H1 (cell line): Measurements from ENCODE around the gene ZDHHC24. TPM values are rescaled to one million over a fixed set of nuclear protein-coding genes. Genes with fewer than 3 reads are reported as not detected.

ENCODE experiments used
- BACH1 ChIP-seq: IDR thresholded peaks from 2 replicates; pipeline ENCODE4 v1.6.1; 2012; ENCODE audit warnings: low read length, improper control_type of control experiment
- BCL11A ChIP-seq, 2 experiments: IDR thresholded peaks; one replicate each; pipeline ENCODE4 v1.6.1; 2011; ENCODE audit warnings: low read depth in 2 of 2, low read length in 2 of 2, mild to moderate bottlenecking in 2 of 2
- CBX8 ChIP-seq: fragments of 300-800, 300-1000 bp; sonication (generic); IDR thresholded peaks from 2 replicates; pipeline ENCODE4 v1.7.1; 2016; ENCODE audit warnings: low read depth, low read length, borderline replicate concordance
- CHD1 ChIP-seq: IDR thresholded peaks from 2 replicates; pipeline ENCODE4 v1.6.1; 2012; ENCODE audit warnings: low read depth, low read length, improper control_type of control experiment
- CTBP2 ChIP-seq: IDR thresholded peaks from 2 replicates; pipeline ENCODE4 v1.7.0; 2011; ENCODE audit warnings: borderline replicate concordance, mild to moderate bottlenecking, moderate library complexity, mixed read lengths, low read length; ENCODE audit not compliant: insufficient read depth, insufficient read length
- EP300 ChIP-seq, 2 experiments: IDR thresholded peaks; 1 replicate in 1 of 2; 2 replicates in 1 of 2; pipeline ENCODE4 v1.6.1; 2011 to 2012; ENCODE audit warnings: low read depth in 2 of 2, low read length in 2 of 2, mild to moderate bottlenecking in 2 of 2, borderline replicate concordance in 1 of 2, inconsistent platforms in 1 of 2, moderate library complexity in 1 of 2
- JUN ChIP-seq: IDR thresholded peaks from 2 replicates; pipeline ENCODE4 v1.6.1; 2011; ENCODE audit warnings: low read depth, mild to moderate bottlenecking, improper control_type of control experiment, low read length
- MAFK ChIP-seq: IDR thresholded peaks from 2 replicates; pipeline ENCODE4 v1.6.1; 2012; ENCODE audit warnings: low read depth, mild to moderate bottlenecking, improper control_type of control experiment, low read length
- PHF8 ChIP-seq: fragments of 200-600 bp; sonication (generic); conservative IDR thresholded peaks from 2 replicates; pipeline ENCODE4 v1.7.1; 2012; ENCODE audit warnings: low read depth, mild to moderate bottlenecking, inconsistent platforms, low read length, moderate library complexity
- POLR2A ChIP-seq, 2 experiments: IDR thresholded peaks; 1 replicate in 1 of 2; 2 replicates in 1 of 2; pipeline ENCODE4 v1.6.1; 2011; ENCODE audit warnings: low read depth in 2 of 2, low read length in 2 of 2, mild to moderate bottlenecking in 2 of 2; ENCODE audit errors: control extremely low read depth in 1 of 2
- POLR2AphosphoS5 ChIP-seq: IDR thresholded peaks from 2 replicates; pipeline ENCODE4 v1.6.1; 2011; ENCODE audit warnings: low read depth, low read length
- POU5F1 ChIP-seq: IDR thresholded peaks from 2 replicates; pipeline ENCODE4 v1.6.1; 2011; ENCODE audit warnings: low read depth, mild to moderate bottlenecking, low read length, moderate library complexity
- RAD21 ChIP-seq, 2 experiments: IDR thresholded peaks in 1 of 2; conservative IDR thresholded peaks in 1 of 2; 2 replicates each; pipeline ENCODE4 v1.6.1; 2011; ENCODE audit warnings: low read depth in 2 of 2, low read length in 2 of 2, improper control_type of control experiment in 1 of 2, inconsistent platforms in 1 of 2, mild to moderate bottlenecking in 1 of 2, moderate library complexity in 1 of 2
- SIRT6 ChIP-seq: IDR thresholded peaks from one replicate; pipeline ENCODE4 v1.7.1; 2012; ENCODE audit warnings: low read length, inconsistent platforms
- TAF1 ChIP-seq: IDR thresholded peaks from 2 replicates; pipeline ENCODE4 v1.6.1; 2011; ENCODE audit warnings: mild to moderate bottlenecking, low read depth, low read length
- TCF12 ChIP-seq: IDR thresholded peaks from 2 replicates; pipeline ENCODE4 v1.6.1; 2011; ENCODE audit warnings: low read depth, mild to moderate bottlenecking, low read length
- polyA plus RNA-seq, 7 experiments: library from polyadenylated mRNA; depleted of rRNA in 3 of 7; stranded (reverse) in 5 of 7; unstranded in 2 of 7; fragments of >200 nt in 5 of 7; fragments of 200-250 nt in 2 of 7; gene quantifications; 1 replicate in 5 of 7; 2 replicates in 1 of 7; 4 replicates in 1 of 7; pipeline versions ENCODE4 v1.2.1 to v1.2.3, GENCODE V29; 2011 to 2013; ENCODE audit warnings: missing spikeins in 2 of 7, mixed read lengths in 2 of 7
- total RNA-seq: library from RNA; stranded (reverse); fragmentation: NEBNext Ultra II Directional; extraction: Animal tissue kit (Norgen Biotek cat#: 25700); gene quantifications from 2 replicates; pipeline ENCODE4 v1.2.1, GENCODE V29; 2021

The ZDHHC24 gene
- total and polyA plus RNA-seq, 2 of the 8 experiments (the other 6 are each of a cell fraction or from before 2014, with no cell fraction given): 8.4 to 9.7 TPM

- TF ChIP-seq BCL11A (IDR thresholded peaks at IDR 0.05; ENCODE audit: low read depth in 2 of 2, low read length in 2 of 2) (no peak), SIRT6 (no peak), EP300 (IDR thresholded peaks at IDR 0.05; ENCODE audit: borderline replicate concordance in 1 of 2, low read depth in 2 of 2, low read length in 2 of 2) (peak in 1 of 2 experiments; percentile 24; a peak in 1 of 3 replicates), TAF1 (peak; percentile 38; the same call in 1 of the 2 replicates), CHD1 (no peak), RAD21 (IDR thresholded peaks at IDR 0.05 in 1 of 2, conservative IDR thresholded peaks at IDR 0.05 in 1 of 2; ENCODE audit: low read depth in 2 of 2, low read length in 2 of 2) (no peak), TCF12 (no peak), POLR2AphosphoS5 (peak; percentile 22; the same call in 1 of the 2 replicates), POLR2A (IDR thresholded peaks at IDR 0.05; ENCODE audit: control extremely low read depth in 1 of 2, low read depth in 2 of 2, low read length in 2 of 2) (peak in 1 of 2 experiments; percentile 51; a peak in 2 of 3 replicates), CTBP2 (no peak), POU5F1 (no peak), BACH1 (no peak), MAFK (no peak), CBX8 (no peak), JUN (no peak), PHF8 (no peak)
Observed at GRCh38 chr11:66570079-66570849, 24.4 kb upstream of the ZDHHC24 start (continued).
